HepG2 (cell line): ENCODE measurements around the gene ZNF428. TPM values are rescaled to one million over a fixed set of nuclear protein-coding genes. Genes with fewer than 3 reads are reported as not detected.

Experiments
- MAFF ChIP-seq: IDR thresholded peaks from 2 replicates; pipeline ENCODE4 v1.6.1; 2011; ENCODE audit warnings: low read depth, low read length, improper control_type of control experiment
- YEATS4 ChIP-seq: sonication (generic); formaldehyde crosslinking; IDR thresholded peaks from 2 replicates; pipeline ENCODE4 v1.4.0; 2020; ENCODE audit warnings: missing genetic modification reagents, borderline replicate concordance
- polyA plus RNA-seq, 8 experiments: library from polyadenylated mRNA; depleted of rRNA in 3 of 8; stranded (reverse) in 7 of 8; unstranded in 1 of 8; fragments of >200 nt; fragmentation: Illumina TruSeq in 4 of 8; extraction: Trizol in 4 of 8; gene quantifications; 2 replicates each; pipeline versions ENCODE4 v1.2.1 to v1.2.3, GENCODE V29; 2011 to 2016; ENCODE audit warnings: low read depth in 4 of 8, missing spikeins in 1 of 8, mixed read lengths in 1 of 8; ENCODE audit not compliant: insufficient read depth in 1 of 8
- total RNA-seq, 5 experiments: library from RNA; depleted of rRNA; stranded (reverse); fragments of >200 nt; fragmentation: Illumina TruSeq; extraction: Trizol; gene quantifications; 2 replicates each; pipeline ENCODE4 v1.2.3, GENCODE V29; 2016; ENCODE audit warnings: low read depth in 1 of 5
- TF ChIP-seq, protein P1 (sequence below): IDR thresholded peaks from 2 replicates; pipeline ENCODE4 v1.6.1; 2016; ENCODE audit warnings: control low read depth
- TF ChIP-seq, protein P2 (sequence below): sonication (generic); formaldehyde crosslinking; conservative IDR thresholded peaks from 2 replicates; pipeline ENCODE4 v1.8.1; 2023; ENCODE audit warnings: missing genetic modification reagents
- TF ChIP-seq, protein P3 (sequence below): IDR thresholded peaks from 2 replicates; pipeline ENCODE4 v1.6.1; 2016; ENCODE audit warnings: mild to moderate bottlenecking, missing biosample characterization, missing genetic modification reagents
- TF ChIP-seq, protein P4 (sequence below): sonication (generic); formaldehyde crosslinking; IDR thresholded peaks from 2 replicates; pipeline ENCODE4 v1.4.0; 2020; ENCODE audit warnings: missing genetic modification reagents
- TF ChIP-seq, protein P5 (sequence below): sonication (generic); formaldehyde crosslinking; IDR thresholded peaks from 2 replicates; pipeline ENCODE4 v1.4.0; 2020; ENCODE audit warnings: missing genetic modification reagents, mild to moderate bottlenecking, borderline replicate concordance

The ZNF428 gene
- total and polyA plus RNA-seq, 2 of the 13 experiments (the other 11 are each of a cell fraction or from before 2014, with no cell fraction given) = 10.4 to 26.9 TPM

DNA sequence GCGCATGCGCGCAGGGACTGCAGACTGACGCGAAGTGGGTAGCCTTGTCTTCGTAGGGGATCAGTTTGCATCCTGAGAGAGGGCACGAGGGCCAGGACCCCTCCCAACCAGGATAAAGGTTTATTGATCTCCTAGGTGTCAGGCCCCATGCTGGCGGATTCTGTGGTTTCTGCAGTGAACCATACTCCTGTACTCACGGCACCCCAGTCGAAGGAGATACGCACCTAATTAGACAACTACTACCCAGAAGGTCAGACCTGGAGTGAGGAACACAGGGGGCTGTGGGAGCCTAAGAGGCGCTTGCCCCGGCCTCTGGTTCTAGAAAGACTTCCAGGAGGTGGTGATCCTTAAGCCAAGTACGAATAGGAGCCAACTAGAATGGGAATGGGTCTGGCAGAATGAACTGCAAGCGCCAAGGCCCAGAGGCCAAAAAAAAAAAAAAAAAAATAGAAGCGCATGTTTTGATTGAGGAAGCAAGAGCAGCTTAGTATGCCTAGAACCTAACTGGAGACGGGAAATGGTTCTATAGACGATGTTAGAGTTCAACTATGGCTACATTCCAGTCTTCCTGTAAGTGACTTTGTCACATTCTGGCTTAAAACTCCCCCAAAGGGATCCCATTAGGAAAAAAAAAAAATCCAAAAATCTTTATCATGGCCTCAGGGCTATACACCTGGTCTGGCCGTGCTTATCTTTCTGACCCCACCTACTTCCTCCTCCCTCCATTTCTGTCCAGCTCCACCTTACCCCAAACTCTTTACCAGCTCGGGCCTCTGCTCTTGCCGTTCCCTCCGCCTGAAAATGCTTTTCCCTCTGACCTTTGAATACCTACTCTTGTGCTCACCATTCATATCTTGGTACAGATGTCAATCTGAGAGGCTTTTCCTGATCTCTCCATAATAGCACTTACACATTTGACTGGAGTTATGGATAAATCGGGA lies 902 bp upstream of the ZNF428 start (continued):
- TF ChIP-seq, protein P1, sequence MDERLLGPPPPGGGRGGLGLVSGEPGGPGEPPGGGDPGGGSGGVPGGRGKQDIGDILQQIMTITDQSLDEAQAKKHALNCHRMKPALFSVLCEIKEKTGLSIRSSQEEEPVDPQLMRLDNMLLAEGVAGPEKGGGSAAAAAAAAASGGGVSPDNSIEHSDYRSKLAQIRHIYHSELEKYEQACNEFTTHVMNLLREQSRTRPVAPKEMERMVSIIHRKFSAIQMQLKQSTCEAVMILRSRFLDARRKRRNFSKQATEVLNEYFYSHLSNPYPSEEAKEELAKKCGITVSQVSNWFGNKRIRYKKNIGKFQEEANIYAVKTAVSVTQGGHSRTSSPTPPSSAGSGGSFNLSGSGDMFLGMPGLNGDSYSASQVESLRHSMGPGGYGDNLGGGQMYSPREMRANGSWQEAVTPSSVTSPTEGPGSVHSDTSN (CRISPR knock-in tag) = no peak
- TF ChIP-seq, protein P2, sequence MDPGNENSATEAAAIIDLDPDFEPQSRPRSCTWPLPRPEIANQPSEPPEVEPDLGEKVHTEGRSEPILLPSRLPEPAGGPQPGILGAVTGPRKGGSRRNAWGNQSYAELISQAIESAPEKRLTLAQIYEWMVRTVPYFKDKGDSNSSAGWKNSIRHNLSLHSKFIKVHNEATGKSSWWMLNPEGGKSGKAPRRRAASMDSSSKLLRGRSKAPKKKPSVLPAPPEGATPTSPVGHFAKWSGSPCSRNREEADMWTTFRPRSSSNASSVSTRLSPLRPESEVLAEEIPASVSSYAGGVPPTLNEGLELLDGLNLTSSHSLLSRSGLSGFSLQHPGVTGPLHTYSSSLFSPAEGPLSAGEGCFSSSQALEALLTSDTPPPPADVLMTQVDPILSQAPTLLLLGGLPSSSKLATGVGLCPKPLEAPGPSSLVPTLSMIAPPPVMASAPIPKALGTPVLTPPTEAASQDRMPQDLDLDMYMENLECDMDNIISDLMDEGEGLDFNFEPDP (CRISPR knock-in tag) = 0 out of 2 replicates have a peak, but pooled peaks have one; percentile 73
- TF ChIP-seq, protein P3, sequence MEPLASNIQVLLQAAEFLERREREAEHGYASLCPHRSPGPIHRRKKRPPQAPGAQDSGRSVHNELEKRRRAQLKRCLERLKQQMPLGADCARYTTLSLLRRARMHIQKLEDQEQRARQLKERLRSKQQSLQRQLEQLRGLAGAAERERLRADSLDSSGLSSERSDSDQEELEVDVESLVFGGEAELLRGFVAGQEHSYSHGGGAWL = no peak
- no peak for TF ChIP-seq YEATS4 (CRISPR knock-in tag)
- TF ChIP-seq MAFF = no peak
- TF ChIP-seq, protein P4, sequence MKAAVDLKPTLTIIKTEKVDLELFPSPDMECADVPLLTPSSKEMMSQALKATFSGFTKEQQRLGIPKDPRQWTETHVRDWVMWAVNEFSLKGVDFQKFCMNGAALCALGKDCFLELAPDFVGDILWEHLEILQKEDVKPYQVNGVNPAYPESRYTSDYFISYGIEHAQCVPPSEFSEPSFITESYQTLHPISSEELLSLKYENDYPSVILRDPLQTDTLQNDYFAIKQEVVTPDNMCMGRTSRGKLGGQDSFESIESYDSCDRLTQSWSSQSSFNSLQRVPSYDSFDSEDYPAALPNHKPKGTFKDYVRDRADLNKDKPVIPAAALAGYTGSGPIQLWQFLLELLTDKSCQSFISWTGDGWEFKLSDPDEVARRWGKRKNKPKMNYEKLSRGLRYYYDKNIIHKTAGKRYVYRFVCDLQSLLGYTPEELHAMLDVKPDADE (CRISPR knock-in tag) = no peak
- TF ChIP-seq, protein P5, sequence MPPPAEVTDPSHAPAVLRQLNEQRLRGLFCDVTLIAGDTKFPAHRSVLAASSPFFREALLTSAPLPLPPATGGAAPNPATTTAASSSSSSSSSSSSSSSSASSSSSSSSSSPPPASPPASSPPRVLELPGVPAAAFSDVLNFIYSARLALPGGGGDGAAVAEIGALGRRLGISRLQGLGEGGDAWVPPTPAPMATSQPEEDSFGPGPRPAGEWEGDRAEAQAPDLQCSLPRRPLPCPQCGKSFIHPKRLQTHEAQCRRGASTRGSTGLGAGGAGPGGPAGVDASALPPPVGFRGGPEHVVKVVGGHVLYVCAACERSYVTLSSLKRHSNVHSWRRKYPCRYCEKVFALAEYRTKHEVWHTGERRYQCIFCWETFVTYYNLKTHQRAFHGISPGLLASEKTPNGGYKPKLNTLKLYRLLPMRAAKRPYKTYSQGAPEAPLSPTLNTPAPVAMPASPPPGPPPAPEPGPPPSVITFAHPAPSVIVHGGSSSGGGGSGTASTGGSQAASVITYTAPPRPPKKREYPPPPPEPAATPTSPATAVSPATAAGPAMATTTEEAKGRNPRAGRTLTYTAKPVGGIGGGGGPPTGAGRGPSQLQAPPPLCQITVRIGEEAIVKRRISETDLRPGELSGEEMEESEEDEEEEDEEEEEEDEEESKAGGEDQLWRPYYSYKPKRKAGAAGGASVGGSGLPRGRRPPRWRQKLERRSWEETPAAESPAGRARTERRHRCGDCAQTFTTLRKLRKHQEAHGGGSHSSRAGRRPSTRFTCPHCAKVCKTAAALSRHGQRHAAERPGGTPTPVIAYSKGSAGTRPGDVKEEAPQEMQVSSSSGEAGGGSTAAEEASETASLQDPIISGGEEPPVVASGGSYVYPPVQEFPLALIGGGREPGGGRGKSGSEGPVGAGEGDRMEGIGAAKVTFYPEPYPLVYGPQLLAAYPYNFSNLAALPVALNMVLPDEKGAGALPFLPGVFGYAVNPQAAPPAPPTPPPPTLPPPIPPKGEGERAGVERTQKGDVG (CRISPR knock-in tag) = peak; percentile 78; the same call in 1 of the 2 replicates
